Activated naive CD8-positive, alpha-beta T cell treated with anti-CD3 and anti-CD28 coated beads for 36 hours (primary cell): Measurements from ENCODE around the gene MYO5C. TPM values are rescaled to one million over a fixed set of nuclear protein-coding genes. Genes with fewer than 3 reads are reported as not detected.

Experiments
- DNase-seq: peaks from one replicate; pipeline ENCODE4 v3.0.0; 2021
- H3K27ac Mint-ChIP-seq: one replicate; pipeline ENCODE4 v1.8.0; 2022; ENCODE audit warnings: mild to moderate bottlenecking, moderate library complexity, mixed read lengths
- H3K27me3 Mint-ChIP-seq: one replicate; pipeline ENCODE4 v1.8.0; 2022; ENCODE audit warnings: mild to moderate bottlenecking, mixed read lengths
- H3K36me3 Mint-ChIP-seq: one replicate; pipeline ENCODE4 v1.8.0; 2021; ENCODE audit warnings: mild to moderate bottlenecking, mixed read lengths
- H3K4me1 Mint-ChIP-seq: one replicate; pipeline ENCODE4 v1.8.0; 2021; ENCODE audit warnings: mixed read lengths
- H3K4me3 Mint-ChIP-seq: one replicate; pipeline ENCODE4 v1.8.0; 2022; ENCODE audit warnings: mild to moderate bottlenecking, moderate library complexity, mixed read lengths
- H3K9me3 Mint-ChIP-seq: one replicate; pipeline ENCODE4 v1.8.0; 2022; ENCODE audit warnings: mixed read lengths
- total RNA-seq, 2 experiments: library from RNA; stranded (reverse); gene quantifications; one replicate each; pipeline ENCODE4 v1.2.3, GENCODE V29; 2021

MYO5C gene
- total RNA-seq, 2 experiments from 2014 or later: 0.56 to 0.98 TPM

DNA sequence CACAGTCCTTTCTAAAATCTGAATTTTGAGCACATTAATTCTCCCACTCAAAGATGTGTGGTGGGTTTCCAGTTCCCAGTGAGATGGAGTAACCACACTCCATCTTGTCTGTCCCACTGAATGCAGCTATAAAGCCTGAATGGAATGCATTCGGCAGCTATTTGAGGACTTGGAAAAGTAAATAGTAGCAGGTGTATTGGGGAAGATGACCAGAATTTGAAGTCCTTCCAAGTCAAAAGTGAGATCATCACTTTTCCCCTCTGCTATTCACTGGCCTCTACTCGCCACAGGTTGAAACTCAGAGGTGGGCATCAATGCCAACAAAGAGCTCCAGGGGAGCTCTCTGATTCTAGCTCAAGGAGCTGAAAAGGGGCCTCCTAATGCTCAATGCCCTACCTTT is 96.3 kb downstream of the MYO5C start:
- no peaks in the 10 kb centered on the region for H3K27me3 Mint-ChIP-seq
- H3K4me1 Mint-ChIP-seq: no peaks in the 10 kb centered on the region
- no peak overlapping the region for H3K27ac Mint-ChIP-seq
- no peak for DNase-seq
- no peaks in the 10 kb centered on the region for H3K36me3 Mint-ChIP-seq
- no peaks in the 10 kb centered on the region for H3K9me3 Mint-ChIP-seq
- H3K4me3 Mint-ChIP-seq: no peak overlapping the region

DNA sequence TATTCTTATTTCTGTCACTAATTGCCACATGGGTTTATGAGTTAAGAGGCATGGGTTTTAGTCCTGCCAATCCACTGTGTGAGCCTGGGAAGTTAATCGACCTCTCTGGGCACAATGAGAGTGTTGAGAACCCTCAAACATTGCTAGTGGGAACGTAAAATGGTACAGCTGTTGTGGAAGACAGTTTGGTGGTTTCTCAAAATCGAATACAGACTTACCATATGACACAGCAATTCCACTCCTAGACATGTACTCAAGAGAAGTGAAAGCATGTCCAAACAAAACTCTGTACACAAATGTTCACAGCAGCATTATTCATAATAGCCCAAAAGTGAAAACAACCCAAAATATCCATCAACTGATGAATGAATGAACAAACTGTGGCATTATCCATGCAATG is 98.7 kb downstream of the MYO5C start:
- no peak for DNase-seq
- Mint-ChIP-seq H3K36me3 (no peaks in the 10 kb centered on the region), H3K4me3 (no peak overlapping the region), H3K9me3 (no peaks in the 10 kb centered on the region), H3K27me3 (no peaks in the 10 kb centered on the region), H3K4me1 (no peaks in the 10 kb centered on the region), H3K27ac (no peak overlapping the region)

DNA sequence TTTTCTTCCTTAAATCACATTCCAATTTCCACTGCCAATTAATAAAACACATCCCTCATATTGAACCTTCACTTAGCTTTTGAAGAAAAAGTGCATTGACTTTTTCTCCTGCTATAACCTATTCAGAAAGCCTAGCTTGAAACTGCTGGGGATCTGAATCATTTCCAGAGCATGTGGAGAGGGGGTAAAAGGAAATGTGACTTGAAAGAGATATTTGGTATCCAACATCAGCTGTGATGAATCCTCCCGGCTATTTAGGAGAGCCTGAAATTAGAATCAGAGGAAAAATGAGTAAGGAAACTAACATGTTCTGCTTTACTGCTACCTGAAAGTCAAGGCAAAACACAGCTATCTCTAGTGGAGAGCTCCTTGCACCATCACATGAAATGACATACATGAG is 101.8 kb downstream of the MYO5C start:
- no peaks in the 10 kb centered on the region for H3K9me3 Mint-ChIP-seq
- H3K4me1 Mint-ChIP-seq: no peaks in the 10 kb centered on the region
- no peak for DNase-seq
- H3K27ac Mint-ChIP-seq: no peak overlapping the region
- H3K4me3 Mint-ChIP-seq: no peak overlapping the region
- H3K27me3 Mint-ChIP-seq: no peaks in the 10 kb centered on the region
- no peaks in the 10 kb centered on the region for H3K36me3 Mint-ChIP-seq

DNA sequence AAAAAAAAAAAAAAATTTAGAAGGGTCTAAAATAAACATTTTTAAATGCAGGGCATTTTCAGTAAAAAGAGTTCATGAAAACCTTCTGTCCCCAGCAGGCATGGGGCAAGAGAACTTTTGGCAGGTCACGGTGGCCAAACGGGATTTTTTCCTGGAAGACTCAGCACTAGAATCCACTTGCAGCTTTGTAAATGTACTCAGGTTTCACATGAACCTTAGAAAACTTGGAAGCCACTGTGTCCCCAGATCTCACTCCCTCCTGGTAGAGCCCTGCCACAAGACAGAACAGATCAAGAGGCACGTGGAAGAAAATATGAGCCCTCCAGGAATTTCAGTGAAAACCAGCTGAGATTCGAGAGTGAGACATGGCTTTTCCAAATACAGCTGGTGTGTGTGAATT is 102.3 kb downstream of the MYO5C start:
- H3K36me3 Mint-ChIP-seq: no peaks in the 10 kb centered on the region
- no peaks in the 10 kb centered on the region for H3K27me3 Mint-ChIP-seq
- no peak overlapping the region for H3K27ac Mint-ChIP-seq
- H3K4me3 Mint-ChIP-seq: no peak overlapping the region
- no peak for DNase-seq
- no peaks in the 10 kb centered on the region for H3K4me1 Mint-ChIP-seq
- no peaks in the 10 kb centered on the region for H3K9me3 Mint-ChIP-seq

DNA sequence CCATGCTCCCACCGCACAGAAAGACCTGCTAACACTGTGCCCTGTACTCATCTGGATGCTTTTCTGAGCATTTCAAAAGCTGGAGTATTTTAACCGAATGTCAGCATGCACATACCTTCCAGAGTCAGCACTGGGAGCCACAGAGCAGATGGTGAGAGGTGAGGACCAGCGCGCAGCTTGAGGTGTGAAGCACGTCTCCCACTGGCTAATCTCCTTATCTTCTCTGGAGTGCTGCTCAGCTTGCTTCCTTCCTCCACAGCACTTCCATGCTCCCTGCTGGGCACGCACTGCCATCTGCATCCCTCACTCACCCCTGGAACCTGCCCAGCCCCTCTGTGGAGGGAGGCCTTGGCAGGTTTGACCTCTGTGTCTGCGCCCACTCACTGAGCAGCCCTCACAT is 104.4 kb downstream of the MYO5C start, which contains the start of gene GNB5:
TSS of gene GNB5 (minus strand) at position 186 of the 400 bp plus-strand sequence. CDS start 6,716 bp downstream, outside the sequence.
- no peak for DNase-seq
- no peaks in the 10 kb centered on the region for H3K4me1 Mint-ChIP-seq
- no peaks in the 10 kb centered on the region for H3K9me3 Mint-ChIP-seq
- H3K27me3 Mint-ChIP-seq: no peaks in the 10 kb centered on the region
- no peaks in the 10 kb centered on the region for H3K36me3 Mint-ChIP-seq
- no peak within 1 kb of the TSS for H3K27ac Mint-ChIP-seq
- no peak within 1 kb of the TSS for H3K4me3 Mint-ChIP-seq

DNA sequence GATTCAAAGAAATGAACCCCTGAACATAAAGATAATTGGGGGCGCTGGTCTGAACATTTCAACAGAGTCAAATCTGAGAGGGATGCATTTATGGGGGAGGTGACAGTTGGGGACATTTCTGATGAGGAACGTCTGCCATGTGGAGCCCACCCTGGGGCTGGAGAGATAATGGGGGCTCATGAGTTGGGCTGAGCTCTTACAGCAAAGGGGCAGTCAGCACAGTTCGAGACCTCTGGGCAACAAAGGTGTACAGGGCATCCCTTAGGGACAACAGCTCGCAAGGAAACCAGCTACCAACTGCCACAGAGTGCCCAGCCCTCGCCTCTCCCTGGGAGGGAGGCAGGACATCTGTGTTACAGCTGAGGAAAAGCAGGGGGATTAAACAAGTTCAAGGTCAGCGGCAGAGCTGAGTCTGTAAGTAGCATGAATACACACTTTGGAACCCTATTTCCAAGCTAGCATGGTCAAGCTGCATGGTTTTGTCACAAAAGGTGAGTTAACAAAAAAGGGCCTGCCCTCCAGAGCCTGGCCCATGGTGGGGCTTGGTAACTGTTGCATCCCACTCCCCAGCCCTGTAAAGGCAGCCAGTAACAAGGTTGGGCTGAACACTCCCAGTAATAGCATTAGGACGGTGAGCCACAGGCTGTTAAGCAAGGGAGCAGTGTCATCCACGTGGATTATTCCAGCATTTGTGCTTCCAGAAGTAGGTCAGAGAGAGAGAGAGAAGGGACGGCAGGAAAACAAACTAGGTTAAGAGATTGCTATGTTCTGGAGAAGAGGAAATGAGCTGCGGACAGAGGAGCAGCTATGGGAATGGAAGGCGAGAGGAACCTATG is 108.7 kb downstream of the MYO5C start:
- Mint-ChIP-seq H3K9me3 (peaks cover 2% of the 10 kb centered on the region), H3K27me3 (no peaks in the 10 kb centered on the region)

DNA sequence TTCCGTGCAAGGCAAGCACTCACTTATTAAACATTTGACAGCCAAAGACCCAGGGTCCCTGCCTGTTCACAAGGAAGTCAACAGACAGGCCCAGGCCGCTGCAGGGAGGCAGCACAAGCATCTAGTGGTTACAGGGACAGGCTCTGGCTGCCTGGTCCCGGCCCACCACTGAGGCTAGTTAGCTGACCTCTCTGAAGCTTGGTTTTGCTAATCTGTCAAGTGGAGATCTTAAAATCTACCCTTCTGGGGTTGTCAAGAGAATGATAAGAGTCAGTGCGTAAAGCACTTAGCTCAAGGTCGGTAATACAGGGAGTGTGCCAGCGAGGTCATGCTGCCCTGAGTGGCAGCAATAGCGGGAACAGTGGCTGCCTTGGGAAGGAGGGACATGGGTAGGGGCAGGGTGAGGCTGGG is 110.4 kb downstream of the MYO5C start:
- no peak for DNase-seq
- Mint-ChIP-seq H3K4me3 (no peak overlapping the region), H3K27ac (no peak overlapping the region), H3K36me3 (no peaks in the 10 kb centered on the region), H3K9me3 (peaks cover 2% of the 10 kb centered on the region), H3K27me3 (no peaks in the 10 kb centered on the region), H3K4me1 (peaks cover 8% of the 10 kb centered on the region)

More for the DNA sequence above, 108.7 kb downstream of the MYO5C start:
- Mint-ChIP-seq H3K4me3 (no peak overlapping the region), H3K36me3 (no peaks in the 10 kb centered on the region), H3K4me1 (no peaks in the 10 kb centered on the region), H3K27ac (no peak overlapping the region)
- no peak for DNase-seq

DNA sequence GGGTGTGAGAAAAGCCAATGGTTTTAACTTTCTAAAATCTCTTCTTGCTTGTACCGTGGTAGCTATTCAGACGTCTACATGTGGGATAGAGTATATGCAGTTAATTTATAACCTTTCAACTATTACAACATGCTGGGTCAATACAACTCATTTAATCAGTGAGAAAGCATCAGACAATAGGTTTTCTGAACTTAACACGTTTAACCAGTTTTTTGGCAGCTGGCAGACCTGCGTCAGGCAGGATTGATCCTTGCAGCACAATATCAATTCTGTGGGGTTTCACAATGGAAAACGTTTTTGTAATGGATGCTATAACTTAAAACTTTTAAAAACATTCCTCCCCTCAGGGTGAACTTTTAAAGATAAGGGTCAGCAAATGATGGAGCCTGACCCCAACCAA is 110.9 kb downstream of the MYO5C start:
- Mint-ChIP-seq H3K4me3 (no peak overlapping the region), H3K36me3 (no peaks in the 10 kb centered on the region), H3K27ac (no peak overlapping the region), H3K4me1 (peaks cover 8% of the 10 kb centered on the region), H3K9me3 (peaks cover 2% of the 10 kb centered on the region), H3K27me3 (no peaks in the 10 kb centered on the region)
- no peak for DNase-seq

DNA sequence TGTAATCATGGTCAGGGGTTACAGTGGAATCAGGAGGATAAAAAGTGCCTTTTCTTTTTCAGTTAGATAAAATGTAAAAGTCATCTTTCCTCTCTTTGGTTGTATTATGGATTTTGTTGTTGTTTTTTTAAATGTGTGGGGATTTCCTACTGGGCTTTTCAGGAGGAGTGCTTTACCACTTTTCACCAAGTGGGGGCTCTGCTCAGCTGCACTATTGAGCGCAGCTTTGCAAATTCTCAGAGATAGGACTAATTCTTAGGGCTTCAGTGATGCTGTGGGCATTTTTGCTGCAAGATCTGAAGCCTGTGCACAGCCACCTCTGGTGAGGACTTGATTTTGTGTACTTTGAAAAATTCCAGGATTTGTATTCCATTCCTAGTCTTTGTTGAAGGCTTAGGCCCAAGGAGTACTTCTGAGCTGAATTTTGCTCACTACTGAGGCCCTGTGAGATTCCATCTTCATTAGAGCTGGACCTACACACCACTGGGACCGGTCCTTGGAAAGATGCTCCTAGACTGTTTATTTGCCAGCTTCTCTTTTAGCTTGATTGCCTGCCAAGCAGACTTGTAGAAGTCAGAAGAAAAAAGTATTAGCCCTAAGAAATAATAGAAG is 111.9 kb downstream of the MYO5C start:
- H3K4me3 Mint-ChIP-seq: no peak overlapping the region
- H3K4me1 Mint-ChIP-seq: peaks cover 10% of the 10 kb centered on the region
- no peaks in the 10 kb centered on the region for H3K27me3 Mint-ChIP-seq
- peaks cover 2% of the 10 kb centered on the region for H3K9me3 Mint-ChIP-seq
- H3K36me3 Mint-ChIP-seq: no peaks in the 10 kb centered on the region
- no peak for DNase-seq
- H3K27ac Mint-ChIP-seq: no peak overlapping the region

DNA sequence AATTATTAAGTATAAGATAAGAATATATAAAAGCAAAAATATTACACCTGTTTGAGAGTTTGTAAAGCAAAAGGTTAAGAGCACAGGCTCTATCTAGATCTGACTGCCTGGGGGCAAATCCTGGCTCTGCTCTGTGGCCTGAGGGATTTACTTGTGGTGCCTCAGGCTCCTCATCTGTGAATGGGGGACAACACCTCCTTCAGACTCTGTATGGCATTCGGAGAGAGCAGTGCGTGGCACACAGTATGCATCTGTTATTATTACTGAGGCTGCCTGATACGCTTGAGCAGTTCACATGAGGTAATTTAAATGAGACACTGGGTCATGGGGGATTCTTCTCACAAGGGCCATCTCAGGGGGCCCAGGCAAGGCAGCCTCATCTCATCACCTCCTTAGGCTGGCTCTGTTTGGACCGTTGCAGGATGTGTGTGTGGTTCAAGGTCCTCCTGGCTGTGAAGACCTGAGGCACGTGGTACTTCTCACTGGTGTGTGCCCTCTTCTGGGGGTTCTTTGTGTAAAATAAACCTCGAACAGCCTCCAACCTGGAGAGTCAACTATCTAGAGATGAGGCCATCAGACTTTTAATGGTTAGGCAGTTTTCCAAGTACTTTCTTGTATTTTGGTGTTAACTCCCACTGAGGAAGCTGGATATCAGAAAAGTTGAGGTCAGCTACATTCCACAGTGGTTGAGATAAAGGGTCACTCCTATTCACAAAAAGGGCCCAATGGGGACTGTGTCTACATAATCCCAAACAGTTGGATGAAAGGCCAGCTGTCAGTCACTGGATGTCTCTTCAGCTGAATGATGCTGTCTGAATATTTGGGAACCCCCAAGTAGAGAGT is 113.4 kb downstream of the MYO5C start:
- H3K36me3 Mint-ChIP-seq: no peaks in the 10 kb centered on the region
- H3K4me1 Mint-ChIP-seq: peaks cover 14% of the 10 kb centered on the region
- no peak overlapping the region for H3K27ac Mint-ChIP-seq
- no peak for DNase-seq
- peaks cover 2% of the 10 kb centered on the region for H3K9me3 Mint-ChIP-seq
- no peaks in the 10 kb centered on the region for H3K27me3 Mint-ChIP-seq
- H3K4me3 Mint-ChIP-seq: no peak overlapping the region

DNA sequence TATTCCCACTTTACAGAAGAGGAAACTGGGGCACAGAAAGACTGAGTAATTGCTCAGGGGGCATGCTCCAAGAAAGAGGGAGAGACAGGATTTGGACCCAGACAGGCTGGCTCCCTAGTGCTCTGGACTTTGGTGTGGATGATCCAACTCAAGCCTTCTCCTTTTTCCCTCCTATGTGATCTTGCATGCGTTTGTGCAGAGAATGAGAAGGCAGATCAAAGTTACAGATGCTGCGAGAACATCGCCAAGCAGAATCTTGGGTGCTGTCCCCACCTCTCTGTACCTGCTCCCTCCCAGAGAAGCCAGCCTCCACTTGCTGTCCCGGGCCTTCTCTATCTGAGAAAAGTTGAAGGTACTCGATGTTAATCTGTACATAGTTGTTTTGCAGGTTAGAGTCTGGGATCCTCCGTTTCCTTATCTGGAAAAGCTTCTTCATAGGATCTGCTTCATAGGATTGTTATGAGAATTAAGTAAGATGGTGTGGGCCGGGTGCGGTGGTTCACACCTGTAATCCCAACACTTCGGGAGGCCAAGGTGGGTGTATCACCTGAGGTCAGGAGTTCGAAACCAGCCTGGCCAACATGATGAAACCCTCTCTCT is 114.7 kb downstream of the MYO5C start:
- Mint-ChIP-seq H3K27me3 (no peaks in the 10 kb centered on the region), H3K4me1 (peaks cover 14% of the 10 kb centered on the region), H3K4me3 (peak overlapping the region; percentile 86), H3K9me3 (peaks cover 2% of the 10 kb centered on the region), H3K27ac (no peak overlapping the region), H3K36me3 (no peaks in the 10 kb centered on the region)
- DNase-seq: no peak

DNA sequence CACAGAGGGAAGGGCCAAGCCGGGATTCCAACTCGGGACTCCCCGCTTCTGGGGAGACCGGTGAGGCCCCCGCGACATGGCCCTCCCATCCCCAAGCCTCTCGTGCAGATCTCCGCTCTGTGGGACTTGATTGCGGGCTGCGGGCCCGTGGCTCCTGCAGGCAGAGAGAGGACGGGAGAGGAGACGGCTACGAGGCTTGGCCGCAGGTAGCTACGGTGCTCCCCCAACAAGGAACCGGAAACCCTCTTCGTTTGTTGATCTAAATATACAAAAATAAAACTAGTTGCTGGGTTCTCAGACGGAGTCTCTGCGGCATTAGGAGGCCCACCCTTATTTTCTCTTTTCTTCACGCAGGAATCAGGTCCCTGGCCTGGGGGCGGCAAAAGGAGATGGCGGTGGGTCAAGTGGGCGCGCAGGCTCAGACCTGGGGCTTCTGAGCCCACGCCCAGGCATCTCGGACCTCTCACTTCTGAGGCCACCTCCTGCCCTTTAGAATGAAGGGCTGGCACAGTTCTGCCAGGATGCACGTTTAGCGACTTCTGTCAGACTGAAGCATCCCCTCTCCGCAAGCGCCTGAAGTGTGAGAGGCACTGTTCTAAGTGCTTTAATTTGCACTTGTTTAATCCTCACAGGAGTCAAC is 115.3 kb downstream of the MYO5C start:
- peak overlapping the region; percentile 74 for H3K27ac Mint-ChIP-seq
- peaks cover 2% of the 10 kb centered on the region for H3K9me3 Mint-ChIP-seq
- peak overlapping the region; percentile 86 for H3K4me3 Mint-ChIP-seq
- peaks cover 14% of the 10 kb centered on the region for H3K4me1 Mint-ChIP-seq
- H3K36me3 Mint-ChIP-seq: no peaks in the 10 kb centered on the region
- DNase-seq: peak; percentile 2
- no peaks in the 10 kb centered on the region for H3K27me3 Mint-ChIP-seq

DNA sequence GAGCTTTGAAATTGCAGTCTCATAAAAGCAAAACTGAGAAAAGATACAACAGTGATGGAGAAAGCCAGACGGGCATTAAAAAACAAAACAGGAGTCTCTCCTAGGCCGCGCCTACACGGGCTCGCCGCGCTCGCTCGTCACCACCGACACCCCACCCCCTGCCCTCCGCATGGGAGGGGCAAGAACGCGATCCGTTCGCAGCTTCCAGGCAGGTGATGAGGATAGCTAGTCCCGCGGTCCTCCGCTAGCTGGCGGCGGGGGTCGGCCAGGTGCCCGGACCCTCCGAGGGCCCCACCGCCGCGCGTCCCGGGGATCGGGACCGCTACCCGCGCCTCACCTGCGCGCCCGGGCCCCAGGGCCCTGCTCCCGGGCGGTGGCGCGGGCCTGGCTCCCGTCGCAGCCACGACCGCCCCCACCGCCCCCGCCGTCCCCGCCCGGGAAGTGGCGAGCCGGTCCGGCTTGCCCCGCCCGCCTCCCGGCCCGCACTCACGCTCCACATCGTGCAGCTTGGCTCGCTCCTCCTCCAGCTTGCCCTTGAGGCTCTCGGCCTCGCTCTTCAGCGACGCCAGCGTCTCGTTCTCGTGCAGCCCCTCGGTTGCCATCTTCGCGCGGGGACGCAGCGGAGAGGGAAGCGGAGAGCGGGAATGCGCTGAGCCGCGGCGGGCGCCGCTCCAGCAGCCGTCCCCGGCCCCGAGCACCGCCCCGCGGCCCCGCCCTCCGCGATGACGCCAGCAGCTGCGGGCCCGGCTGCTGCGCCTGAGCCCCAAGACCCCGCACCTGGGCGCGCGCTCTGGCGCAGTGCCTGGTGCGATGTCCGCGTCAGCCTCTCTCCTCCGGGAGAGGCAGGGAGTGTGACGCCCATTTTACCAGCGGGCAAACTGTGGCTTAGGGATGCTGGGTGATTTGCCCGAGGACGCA is 116.1 kb downstream of the MYO5C start:
- Mint-ChIP-seq H3K27me3 (no peaks in the 10 kb centered on the region), H3K36me3 (no peaks in the 10 kb centered on the region), H3K4me3 (peak overlapping the region; percentile 91), H3K4me1 (peaks cover 14% of the 10 kb centered on the region), H3K9me3 (peaks cover 2% of the 10 kb centered on the region), H3K27ac (peak overlapping the region; percentile 88)
- peak; percentile 89 for DNase-seq

DNA sequence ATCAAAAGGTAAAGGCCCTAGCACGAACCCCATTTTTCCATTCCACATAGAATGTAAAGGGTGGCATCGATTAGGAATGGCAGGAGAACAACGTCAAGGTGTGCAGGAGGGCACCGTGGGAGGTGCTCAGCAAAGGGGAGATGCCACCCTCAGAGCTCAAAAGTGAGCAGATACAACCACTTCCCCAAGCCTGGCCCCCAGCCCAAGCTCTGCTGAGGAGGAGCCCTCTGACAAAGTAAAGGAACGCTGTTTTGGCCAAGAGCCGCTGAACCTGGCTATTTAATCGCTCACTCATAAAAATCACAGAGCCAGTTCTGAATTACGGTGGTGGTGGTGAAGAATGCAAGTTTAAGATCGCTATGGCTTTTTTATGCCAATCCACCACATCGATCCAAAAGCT is 116.8 kb downstream of the MYO5C start:
- no peaks in the 10 kb centered on the region for H3K27me3 Mint-ChIP-seq
- peaks cover 14% of the 10 kb centered on the region for H3K4me1 Mint-ChIP-seq
- peaks cover 2% of the 10 kb centered on the region for H3K9me3 Mint-ChIP-seq
- H3K27ac Mint-ChIP-seq: peak overlapping the region; percentile 86
- peak overlapping the region; percentile 91 for H3K4me3 Mint-ChIP-seq
- H3K36me3 Mint-ChIP-seq: no peaks in the 10 kb centered on the region
- DNase-seq: no peak
